Erythroblast (primary cell): Measurements from ENCODE around the gene UTP14C.

Experiments used
- GATA1 ChIP-seq: IDR thresholded peaks from 2 replicates; pipeline ENCODE4 v1.6.1; 2011; ENCODE audit warnings: low read depth, mild to moderate bottlenecking, control low read depth, low read length, moderate library complexity
- POLR2A ChIP-seq: IDR thresholded peaks from 2 replicates; pipeline ENCODE4 v1.6.1; 2011; ENCODE audit warnings: mild to moderate bottlenecking, low read length

DNA sequence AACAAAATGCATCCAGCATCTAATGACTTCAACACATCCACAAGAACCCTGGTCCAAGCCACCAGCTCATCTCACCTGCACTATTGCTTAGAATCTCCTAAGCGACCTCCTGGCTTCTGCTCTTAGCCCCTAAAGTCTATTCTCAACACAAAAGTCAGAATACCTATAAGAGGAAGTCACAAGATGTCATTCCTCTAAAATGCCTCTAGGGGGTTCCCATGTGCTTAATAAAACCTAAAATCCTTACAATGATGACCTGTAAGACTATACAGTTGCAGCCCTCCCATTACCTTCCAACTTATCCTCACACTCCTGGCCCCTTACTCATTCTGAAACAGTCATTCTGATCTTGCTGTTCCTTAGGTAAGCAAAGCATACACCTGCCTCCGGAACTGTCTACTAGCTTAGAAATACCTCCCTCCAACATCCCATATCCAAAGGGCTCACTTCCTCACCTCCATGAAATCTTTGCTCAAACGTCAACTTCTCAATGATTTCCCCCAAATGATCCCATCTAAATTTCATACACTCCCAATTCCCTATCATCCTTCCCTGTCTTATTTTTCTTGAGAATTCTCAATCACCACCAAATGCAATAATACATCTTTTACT, 23.3 kb upstream of the UTP14C start:
- TF ChIP-seq POLR2A (no peak), GATA1 (no peak)
